GM12873 (cell line): ENCODE measurements around the gene SLAMF9.

Source experiments
- TF ChIP-seq, protein P1 (sequence below): IDR thresholded peaks from 2 replicates; pipeline ENCODE4 v1.5.1; 2012; ENCODE audit warnings: low read depth, mild to moderate bottlenecking, moderate library complexity, low read length, control low read depth; ENCODE audit not compliant: insufficient read depth; ENCODE audit errors: missing control alignments

SLAMF9 gene

DNA sequence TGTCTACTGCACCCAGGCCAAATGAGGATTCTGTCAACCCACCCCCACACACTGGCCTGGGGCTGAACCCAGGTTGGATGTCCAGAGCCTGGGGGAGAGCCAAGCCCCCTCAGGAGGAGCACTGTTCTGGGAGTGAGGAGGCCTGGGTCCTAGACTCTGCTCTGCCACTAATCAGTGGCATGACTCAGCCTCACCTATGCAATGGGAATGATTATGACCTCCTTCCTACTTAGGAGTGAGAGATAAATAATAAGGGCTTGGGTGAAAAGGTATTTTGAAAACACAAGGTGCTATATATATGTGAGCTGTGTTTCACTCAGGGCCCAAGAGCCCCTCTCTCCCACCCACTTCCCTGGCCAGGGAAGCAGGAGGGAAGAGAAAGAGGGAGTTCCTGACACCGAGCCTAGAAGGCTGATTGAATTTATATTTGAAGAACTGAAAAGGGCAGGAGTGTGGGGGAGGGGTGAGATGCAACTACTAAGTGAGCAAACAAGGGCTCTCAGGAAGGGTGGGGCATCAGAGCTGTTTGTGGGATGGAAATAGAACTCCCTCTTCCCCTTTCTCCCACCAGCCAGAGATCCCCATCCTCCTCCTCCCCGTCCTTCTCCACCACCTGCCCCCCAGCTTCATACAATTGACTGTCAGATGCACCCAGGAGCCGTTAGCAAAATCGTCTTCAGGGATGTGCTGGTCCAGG lies 16.8 kb downstream of the SLAMF9 start:
- TF ChIP-seq, protein P1, sequence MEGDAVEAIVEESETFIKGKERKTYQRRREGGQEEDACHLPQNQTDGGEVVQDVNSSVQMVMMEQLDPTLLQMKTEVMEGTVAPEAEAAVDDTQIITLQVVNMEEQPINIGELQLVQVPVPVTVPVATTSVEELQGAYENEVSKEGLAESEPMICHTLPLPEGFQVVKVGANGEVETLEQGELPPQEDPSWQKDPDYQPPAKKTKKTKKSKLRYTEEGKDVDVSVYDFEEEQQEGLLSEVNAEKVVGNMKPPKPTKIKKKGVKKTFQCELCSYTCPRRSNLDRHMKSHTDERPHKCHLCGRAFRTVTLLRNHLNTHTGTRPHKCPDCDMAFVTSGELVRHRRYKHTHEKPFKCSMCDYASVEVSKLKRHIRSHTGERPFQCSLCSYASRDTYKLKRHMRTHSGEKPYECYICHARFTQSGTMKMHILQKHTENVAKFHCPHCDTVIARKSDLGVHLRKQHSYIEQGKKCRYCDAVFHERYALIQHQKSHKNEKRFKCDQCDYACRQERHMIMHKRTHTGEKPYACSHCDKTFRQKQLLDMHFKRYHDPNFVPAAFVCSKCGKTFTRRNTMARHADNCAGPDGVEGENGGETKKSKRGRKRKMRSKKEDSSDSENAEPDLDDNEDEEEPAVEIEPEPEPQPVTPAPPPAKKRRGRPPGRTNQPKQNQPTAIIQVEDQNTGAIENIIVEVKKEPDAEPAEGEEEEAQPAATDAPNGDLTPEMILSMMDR: no peak

DNA sequence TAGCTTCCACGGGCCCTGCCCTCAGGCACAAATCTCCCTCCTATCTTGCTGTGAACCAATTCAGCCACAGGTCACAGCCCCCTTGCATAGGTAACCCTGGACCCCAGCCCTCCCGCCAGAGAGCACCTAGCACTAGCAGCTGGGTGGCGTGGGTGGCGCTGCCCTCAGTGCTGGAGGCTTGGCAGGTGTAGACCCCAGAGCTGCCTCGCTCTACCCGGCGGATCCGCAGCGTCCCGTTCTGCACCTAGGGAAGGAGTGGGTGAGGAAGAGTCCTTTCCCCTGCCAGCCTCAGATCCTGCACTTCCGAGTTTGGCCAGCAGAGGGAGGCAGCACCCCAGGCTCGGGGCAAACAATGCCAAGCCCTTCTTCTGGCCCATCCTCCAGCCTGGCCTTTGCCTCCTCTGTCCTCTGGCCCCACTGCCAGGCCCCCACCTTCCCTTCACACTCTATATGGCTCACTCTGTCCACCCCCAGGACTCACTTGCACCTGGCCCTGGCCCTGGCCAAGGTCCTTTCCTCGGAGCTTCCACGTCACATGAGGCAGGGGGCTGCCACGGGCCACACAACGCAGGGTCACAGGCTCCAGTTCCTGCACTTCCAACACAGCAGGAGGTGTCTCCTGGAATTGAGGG lies 17.6 kb downstream of the SLAMF9 start:
- TF ChIP-seq, protein P1: peak; percentile 100

DNA sequence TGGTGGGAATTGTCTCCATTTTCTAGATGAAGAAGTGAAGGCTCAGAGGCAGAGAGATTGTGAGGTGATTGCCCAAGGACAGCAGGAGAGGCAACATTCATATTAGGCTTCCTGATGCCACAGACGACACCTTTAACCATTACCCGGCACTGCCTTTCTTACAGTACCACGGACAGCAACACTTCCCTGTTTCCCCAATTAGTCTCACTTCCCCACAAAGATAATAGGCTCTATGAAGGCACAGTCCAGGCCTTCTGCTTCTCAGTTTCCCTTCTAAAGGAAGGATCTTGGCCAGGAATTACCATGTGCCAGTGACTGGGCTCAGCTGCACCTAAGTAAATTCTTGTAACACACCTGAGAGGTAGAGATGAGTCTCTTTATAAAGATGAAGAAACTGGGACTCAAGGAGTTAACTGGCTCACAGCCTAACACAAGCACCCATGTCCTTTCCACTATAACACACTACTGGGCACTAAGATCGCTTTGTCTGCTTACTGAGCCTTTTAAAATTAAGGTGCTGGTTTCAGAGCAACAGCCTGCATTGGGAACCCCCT lies 18.2 kb downstream of the SLAMF9 start:
- TF ChIP-seq, protein P1: no peak

DNA sequence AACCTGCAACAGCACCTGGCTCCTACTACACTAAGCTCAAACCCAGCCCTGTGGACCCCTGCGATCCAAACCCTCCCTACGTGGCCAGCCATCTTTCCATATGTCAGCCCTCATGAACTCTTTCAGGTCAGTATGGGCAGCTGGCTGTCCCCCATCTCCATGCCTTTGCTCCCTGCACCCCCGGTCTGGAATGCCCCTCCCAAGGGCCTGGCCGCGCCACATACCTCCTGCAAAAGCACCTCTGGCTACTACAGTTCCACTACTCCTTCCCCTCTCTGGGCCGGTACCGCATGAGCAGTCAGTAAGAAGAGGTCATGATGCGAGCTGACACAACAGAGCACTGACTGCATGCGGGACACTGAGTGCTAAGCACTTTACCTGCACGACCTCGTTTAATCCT lies 18.7 kb downstream of the SLAMF9 start:
- TF ChIP-seq, protein P1: no peak

DNA sequence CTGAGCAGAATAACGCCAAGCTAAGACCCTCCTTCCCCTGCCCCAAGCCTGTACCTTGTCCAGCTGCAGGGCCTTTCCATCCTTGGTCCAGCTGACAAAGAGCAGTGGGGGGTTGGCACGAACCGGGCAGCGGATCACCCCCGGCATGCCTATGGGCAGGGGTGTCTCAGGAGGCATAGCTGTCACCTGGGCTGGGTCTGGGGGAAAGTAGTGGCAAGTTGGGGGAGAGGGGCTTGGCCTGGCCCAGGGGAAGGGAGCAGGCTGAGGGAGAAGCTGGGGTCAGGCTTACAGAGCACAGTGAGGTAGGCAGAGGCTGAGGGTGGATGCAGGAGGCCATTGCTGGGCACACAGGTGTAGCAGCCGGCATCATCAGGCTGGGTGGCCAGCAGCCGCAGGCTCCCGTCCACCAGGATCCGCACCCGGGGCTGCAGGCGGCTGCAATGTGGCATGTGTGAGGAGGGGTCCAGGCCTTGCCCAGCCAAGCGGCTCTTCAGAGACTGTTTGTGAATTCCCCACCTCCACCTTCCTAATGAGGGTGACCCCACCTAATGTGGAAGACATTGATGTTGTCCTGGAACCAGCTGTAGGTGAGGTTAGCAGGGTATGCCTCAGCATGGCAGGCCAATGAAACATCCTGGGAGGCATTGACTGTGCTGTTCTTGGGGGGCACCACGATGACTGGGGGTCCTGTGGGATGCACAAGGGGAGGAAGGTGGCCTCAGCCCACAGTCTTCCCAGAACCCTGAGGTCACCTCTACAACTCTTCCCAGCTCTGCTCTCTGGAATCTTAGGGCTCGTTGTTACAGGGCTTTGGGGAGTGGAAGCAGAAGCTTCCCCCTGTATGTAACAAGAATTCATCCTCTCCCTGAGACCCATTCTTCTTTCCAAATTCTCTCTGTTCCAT lies 19.6 kb downstream of the SLAMF9 start:
- TF ChIP-seq, protein P1: no peak

DNA sequence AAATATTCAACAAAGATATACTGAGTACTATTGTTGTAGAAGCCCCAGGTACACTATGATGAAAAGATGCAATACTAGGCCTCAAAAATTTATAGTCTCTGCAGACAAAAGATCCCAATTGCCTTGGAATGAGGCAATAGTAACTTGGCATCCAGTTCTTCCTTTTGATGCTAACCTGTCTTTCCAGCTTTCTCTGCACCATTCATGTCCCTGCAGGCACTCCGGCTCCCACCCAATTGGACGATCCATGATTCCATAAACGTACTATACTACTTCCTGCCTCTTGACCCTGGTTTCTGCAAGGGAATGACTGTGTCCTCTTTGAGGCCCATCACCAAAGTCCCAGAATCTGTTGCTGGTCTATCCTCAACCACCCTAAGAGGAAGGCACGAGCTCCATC lies 20.7 kb downstream of the SLAMF9 start:
- TF ChIP-seq, protein P1: no peak
